Measurements from ENCODE around the gene TRAP1.

DNA sequence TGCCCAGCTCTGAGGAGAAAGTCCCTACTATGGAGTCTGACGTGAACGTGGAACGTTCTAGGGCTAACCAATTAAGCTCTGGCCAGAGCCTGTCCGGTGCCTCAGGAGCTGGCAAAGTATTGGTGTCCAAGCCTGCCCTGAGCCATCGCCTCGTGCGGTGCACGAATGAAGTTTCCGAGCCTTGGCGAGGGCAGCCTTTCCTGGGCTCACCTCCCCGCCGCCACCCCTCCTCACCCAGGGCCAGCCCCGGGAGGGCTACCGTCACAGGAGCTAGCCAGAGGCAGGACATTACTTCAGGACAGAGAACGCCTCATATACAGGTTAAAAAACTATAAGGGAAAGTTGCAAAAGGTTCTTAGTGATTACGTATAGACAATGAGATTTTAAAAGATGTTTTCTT lies 23.6 kb upstream of the TRAP1 start:
- TF ChIP-seq, protein P1, sequence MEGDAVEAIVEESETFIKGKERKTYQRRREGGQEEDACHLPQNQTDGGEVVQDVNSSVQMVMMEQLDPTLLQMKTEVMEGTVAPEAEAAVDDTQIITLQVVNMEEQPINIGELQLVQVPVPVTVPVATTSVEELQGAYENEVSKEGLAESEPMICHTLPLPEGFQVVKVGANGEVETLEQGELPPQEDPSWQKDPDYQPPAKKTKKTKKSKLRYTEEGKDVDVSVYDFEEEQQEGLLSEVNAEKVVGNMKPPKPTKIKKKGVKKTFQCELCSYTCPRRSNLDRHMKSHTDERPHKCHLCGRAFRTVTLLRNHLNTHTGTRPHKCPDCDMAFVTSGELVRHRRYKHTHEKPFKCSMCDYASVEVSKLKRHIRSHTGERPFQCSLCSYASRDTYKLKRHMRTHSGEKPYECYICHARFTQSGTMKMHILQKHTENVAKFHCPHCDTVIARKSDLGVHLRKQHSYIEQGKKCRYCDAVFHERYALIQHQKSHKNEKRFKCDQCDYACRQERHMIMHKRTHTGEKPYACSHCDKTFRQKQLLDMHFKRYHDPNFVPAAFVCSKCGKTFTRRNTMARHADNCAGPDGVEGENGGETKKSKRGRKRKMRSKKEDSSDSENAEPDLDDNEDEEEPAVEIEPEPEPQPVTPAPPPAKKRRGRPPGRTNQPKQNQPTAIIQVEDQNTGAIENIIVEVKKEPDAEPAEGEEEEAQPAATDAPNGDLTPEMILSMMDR (conservative IDR thresholded peaks at IDR 0.05) = no peak
- TF ChIP-seq EZH2 (IDR thresholded peaks at IDR 0.05; ENCODE audit: low read depth) = no peak

All from PC-9 (cell line).